ENCODE results near the gene ADAMTS12.

ADAMTS12 gene

DNA sequence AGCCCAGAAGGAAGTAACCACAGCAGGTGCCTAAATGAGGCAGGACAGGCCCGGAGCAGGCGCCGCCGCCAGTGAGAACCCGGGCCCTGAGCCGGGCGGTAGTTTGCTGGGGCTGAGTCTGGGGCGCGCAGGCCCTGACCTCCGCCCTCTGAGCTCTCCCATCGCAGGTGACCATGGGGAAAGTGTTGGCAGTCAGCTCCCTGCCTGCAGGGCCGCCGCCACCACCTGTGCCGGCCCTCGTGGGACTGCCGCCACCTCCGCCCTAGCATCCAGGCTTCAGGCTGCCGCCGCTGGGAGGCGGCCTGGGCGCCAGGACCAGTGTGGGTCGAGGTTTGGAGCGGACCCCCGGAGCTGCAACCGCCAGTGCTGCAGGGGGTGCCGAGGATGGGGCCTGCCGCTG lies 389.9 kb downstream of the ADAMTS12 start:
- no peak for FAIRE-seq
- no peak for DNase-seq (ENCODE audit: insufficient read length, low spot score)

- FAIRE-seq (no peak), DNase-seq (ENCODE audit: insufficient read length, low spot score) (no peak)
Measured at GRCh38 chr5:33501260-33501659, 390.5 kb downstream of the ADAMTS12 start.

DNA sequence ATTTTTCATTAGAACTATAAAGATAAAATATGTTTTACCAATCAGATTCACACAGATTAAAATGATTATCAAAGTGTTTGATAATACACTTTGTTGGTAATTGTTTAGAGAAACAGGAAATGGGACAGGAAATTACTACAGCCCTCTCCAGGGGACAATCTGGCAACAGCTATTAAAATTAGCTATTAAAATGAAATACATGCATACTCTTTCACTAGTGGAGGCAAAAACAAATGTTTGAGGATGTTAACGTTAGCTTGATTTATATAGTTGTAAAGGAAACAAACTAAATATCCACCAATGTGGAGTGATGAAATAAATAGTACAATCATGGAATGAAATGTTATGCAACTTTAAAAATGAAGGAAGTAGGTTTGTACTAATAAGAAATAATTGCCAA lies 397.3 kb downstream of the ADAMTS12 start:
- DNase-seq (ENCODE audit: insufficient read length, low spot score), result no peak
- FAIRE-seq, result no peak

DNA sequence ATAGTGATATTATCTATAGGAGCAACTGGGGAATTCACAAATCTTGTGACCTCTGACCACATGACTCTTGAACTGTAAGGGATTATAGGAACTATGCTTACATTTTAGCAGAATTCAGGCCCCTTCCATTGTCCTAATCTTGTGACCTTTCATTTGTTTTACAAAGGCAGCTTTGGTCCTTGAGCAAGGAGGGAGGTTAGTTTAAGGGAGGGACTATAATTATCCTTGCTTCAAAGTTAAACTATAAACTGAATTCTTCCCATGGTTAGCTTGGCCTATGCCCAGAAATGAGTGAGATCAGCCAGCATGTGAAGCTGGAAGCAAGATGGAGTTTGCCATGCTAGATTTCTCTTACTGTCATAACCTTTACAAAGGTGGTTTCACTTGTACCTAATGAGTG lies 399.8 kb downstream of the ADAMTS12 start:
- FAIRE-seq (peak; percentile 80), DNase-seq (ENCODE audit: insufficient read length, low spot score) (no peak)

GRCh38 chr5:33490071-33490665 lies 401.6 kb downstream of the ADAMTS12 start:
- DNase-seq (ENCODE audit: insufficient read length, low spot score) (no peak), FAIRE-seq (no peak)

DNA sequence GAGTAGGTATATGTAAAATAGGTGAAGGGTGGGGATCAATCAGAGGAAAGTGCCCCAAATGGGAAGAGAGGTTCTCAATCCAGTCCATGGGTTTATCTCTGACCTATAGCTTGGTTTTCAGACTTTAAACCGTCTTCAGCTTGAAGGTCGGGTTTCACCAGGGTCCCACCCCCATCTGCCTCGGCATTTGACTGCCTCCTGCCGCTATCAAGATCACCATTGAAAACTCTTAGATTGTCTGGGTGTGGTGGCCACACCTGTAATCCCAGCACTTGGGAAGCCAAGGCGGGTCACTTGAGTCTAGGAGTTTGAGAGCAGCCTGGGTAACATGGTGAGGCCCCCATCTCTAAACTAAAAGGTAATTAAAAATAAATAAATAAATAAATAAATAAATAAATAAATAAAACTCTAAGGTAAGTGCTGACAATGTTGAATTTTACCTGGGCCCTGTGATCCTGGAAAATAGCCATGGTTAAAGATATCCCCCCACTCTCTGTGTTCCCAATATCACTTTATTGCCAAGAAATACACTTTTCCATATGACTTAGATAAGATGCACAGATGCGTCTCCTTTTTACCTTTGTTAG lies 402.2 kb downstream of the ADAMTS12 start:
- DNase-seq (ENCODE audit: insufficient read length, low spot score) (no peak), FAIRE-seq (no peak)

DNA sequence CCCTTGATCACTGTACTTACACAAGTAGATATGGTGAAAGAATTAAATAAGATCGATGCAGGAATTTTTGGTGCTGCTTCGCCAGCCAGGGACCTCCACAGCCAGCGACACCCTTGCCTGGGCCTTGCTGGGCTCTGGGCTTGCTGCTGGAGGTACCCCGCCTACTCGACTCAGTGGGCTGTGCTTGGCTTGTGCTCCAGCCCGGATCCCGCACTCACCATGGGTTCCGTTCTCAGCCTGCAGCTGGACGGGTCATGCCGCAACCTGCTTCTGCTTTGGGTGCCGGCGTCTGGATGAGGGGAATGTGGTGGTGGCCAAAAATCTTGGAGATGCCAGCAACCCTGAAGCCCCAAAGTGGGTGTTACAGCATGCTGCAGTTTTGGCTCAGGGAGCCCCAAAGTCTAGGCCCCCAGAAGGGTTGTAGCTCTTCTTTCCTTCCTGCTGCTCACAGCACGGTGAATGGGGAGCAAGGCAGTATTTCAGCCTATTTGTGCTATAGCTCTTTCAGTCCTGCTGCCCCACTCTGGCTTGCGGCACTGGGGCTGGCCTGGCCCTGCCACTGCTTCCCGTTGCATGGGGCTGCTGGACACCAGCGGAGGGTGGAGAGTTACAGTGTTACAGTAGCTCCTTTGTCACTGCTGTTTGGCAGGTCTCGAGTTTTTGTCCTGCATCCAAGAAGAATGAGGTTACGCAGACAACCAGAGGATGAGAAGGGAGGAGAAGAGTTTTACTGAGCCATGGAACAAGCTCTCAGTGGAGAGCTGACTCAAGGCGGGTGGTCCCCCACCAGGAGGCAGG lies 403.0 kb downstream of the ADAMTS12 start:
- DNase-seq (ENCODE audit: insufficient read length, low spot score) (no peak), FAIRE-seq (peak; percentile 42)

- DNase-seq (ENCODE audit: insufficient read length, low spot score) (no peak), FAIRE-seq (no peak)
Measured at GRCh38 chr5:33487236-33487635, 404.6 kb downstream of the ADAMTS12 start.

GRCh38 chr5:33482335-33482734 lies 409.5 kb downstream of the ADAMTS12 start:
- FAIRE-seq, result no peak
- DNase-seq (ENCODE audit: insufficient read length, low spot score), result no peak

DNA sequence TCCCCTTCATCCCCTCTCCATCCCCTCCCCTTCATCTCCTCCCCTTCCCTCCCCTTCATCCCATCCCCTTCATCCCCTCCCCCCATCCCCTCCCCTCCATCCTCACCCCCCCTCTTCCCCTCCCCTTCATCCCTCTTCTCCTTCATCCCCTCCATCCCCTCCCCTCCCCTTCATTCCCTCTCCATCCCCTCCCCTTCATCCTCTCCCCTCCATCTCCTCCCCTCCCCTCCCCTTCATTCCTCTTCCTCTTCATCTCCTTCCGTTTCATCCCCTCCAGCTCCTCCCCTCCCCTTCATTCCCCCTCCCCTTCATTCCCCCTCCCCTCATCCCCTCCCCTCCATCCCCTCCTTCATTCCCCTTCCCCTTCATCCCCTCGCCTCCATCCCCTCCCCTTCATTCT lies 410.9 kb downstream of the ADAMTS12 start:
- FAIRE-seq (no peak), DNase-seq (ENCODE audit: insufficient read length, low spot score) (no peak)

- FAIRE-seq, result peak; percentile 63
- no peak for DNase-seq (ENCODE audit: insufficient read length, low spot score)
Measured at GRCh38 chr5:33479311-33479710, 412.5 kb downstream of the ADAMTS12 start.

DNA sequence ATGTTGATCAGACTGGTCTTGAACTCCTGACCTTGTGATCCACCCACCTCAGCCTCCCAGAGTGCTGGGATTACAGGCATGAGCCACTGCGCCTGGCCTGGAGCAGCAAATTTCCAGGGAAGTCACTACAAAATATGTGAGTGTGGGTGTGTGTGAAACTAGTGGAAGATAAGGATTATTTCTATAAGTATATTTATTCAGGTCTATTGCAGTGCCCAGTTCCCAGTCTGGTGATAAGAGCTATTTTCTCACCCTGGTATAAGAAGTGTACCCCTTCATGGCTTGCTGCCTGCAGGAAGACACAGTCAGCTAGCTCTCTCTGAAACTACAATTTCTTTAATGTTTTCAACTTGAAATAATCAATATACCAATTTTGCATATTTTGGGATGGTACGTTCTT lies 414.0 kb downstream of the ADAMTS12 start:
- no peak for DNase-seq (ENCODE audit: insufficient read length, low spot score)
- FAIRE-seq, result no peak

DNA sequence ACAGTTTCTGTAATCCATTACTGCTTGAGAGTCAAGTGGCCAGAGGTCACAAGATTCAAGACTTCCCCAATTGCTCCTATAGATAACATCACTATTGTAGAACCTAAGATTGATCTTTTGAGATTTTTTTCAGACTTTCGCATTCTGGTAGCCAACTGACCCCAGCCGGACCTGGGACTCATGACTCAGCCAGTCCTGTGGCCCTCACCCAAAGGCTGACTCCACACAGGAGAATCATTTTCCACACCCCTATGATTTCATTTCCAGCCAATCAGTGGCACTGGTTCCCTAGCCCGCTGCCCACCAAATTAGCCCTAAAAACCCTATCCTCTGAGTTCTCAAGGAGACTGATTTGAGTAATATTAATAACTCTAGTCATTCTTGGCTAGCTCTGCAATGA lies 414.8 kb downstream of the ADAMTS12 start:
- DNase-seq (ENCODE audit: insufficient read length, low spot score) (no peak), FAIRE-seq (no peak)

DNA sequence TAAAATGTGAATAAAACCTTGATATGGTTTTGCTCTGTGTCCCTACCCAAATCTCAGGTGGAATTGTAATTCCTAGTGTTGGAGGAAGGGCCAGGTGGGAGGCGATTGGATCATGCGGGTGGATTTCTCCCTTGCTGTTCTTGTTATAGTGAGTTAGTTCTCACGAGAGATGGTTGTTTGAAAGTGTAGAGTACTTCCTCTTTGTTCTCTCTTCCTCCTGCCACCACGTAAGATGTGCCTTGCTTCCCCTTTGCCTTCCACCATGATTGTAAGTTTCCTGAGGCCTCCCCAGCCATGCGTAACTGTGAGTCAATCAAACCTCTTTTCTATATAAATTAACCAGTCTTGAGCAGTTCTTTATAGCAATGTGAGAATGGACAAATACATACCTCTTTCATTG lies 416.1 kb downstream of the ADAMTS12 start:
- DNase-seq (ENCODE audit: insufficient read length, low spot score) (no peak), FAIRE-seq (no peak)

DNA sequence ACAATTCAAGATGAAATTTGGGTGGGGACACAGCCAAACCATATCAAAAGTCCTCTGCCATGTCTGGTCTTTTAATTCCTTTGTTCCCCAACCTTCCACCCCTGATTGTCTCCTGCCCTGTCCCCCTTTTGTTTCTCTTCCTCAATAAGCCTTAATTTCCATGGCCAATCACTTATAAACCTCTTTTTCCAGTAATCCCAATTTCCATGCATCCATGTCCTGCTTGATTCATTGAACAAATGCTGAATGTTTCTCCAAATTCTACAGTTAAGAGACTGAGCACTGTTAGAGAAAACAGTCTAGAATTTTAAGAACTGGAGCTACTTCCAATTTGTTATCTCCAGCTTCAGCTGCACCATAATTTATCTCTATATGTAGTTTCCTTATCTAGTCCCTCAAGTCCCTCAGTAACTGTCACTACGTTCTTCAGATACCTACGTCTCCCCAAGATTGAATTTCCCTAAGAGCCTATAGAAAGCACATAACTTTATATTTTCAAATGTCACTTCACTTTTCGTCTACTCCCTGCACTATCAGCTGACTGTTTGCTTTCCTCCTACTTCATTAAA lies 416.8 kb downstream of the ADAMTS12 start:
- FAIRE-seq, result no peak
- DNase-seq (ENCODE audit: insufficient read length, low spot score), result no peak

DNA sequence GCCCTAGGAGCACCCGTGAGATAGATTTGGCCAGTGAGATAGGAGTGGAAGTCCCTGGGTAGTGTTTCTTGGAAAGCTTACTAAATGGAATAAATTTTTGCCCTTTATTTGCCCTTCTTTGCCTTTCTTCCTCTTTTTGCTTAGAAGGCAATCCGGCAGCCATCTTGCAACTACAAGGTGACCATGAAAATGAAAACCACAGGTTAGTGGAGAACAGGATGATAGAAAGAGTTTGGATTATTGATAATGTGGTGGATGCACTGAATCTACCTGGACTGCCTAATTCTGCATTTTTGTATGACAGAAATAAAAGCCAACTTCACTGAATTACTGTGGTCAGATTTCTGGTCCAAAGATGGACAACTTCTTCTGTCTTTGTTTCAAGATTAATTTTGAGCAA lies 417.8 kb downstream of the ADAMTS12 start:
- FAIRE-seq, result no peak
- DNase-seq (ENCODE audit: insufficient read length, low spot score), result no peak

Data from HTR-8/SVneo (cell line).